ENCODE data around the gene LLGL1. TPM values are rescaled to one million over a fixed set of nuclear protein-coding genes. Genes with fewer than 3 reads are reported as not detected.
A peak's percentile ranks its signal among the peaks of the same experiment; 100 is the strongest.

LLGL1 gene
- 22.6 TPM for polyA plus RNA-seq (2012; ENCODE audit: insufficient read depth, insufficient read length)

DNA sequence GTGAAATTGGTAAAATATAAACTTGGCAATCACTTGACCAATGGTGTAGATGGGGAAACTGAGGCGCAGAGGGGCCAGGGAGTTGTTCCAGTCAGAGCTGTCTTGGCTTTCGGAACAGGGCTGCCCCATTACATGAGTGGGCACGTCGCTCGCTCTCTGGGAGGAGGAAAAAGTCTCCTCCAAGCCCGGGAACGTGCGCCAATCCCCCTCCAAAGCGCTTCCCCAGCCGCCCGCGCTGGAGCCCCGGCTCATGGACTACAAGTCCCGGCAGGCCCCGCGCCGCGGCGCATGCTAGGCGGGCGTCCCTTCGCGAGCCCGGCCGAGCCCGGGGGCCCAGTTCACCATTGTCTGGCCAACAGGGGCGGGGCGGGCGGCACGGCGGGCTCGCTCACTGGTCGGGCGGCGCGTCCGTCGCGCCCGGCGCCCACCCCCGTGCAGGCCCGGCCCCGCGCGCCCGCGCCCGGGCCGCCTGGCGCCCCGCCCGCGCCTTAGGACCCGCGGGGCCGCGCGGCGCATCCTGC, at the start of gene LLGL1:
TSS of gene LLGL1 (plus strand) at position 515 of the 521 bp plus-strand sequence. CDS start 48 bp downstream, outside the sequence.
- peak within 1 kb of the TSS; percentile 70 for H3K4me3 ChIP-seq (ENCODE audit: low read length)
- peak; percentile 90 for DNase-seq (ENCODE audit: low read depth, low spot score)

GRCh38 chr17:18176176-18176575, 49.3 kb upstream of the LLGL1 start:
- no peak overlapping the region for H3K4me3 ChIP-seq (ENCODE audit: low read length)
- DNase-seq (ENCODE audit: low read depth, low spot score): no peak

DNA sequence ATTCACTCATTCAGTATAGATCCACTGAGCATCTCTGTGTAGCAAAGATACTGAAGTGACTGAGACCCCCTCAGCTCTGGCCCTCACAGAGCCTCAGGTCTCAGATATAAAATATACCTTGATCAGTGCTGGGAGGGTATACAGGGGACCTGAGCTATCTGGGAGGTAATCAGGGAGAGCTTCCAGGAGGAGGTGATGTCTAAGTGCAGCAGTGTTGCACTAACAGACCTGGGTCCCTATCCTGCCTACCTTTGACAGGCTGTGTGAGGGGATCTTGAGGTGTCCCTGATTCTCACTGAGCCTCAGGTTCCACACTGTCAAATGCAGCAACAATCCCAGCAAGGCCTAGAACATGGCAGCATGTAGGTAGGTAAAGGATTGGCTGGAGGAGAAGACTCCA, 48.3 kb upstream of the LLGL1 start:
- DNase-seq (ENCODE audit: low read depth, low spot score): no peak
- no peak overlapping the region for H3K4me3 ChIP-seq (ENCODE audit: low read length)

DNA sequence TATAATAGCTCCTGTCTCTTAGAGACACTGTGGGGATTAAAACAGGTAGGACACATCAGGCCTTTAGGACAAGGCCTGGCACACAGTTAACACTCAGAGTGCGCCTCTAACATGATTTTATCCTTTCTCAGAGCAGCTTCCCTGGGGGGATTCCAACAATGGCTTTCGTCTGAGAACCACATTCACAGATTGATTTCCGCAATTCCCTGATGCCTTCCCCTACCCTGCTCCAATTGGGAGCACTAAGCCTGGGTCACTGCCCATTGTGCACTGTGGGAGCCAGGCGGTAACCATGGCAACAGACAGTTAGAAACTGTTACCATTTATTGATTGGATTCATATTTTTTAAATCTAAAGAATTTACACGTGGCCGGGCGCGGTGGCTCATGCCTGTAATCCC, 47.7 kb upstream of the LLGL1 start:
- no peak overlapping the region for H3K4me3 ChIP-seq (ENCODE audit: low read length)
- no peak for DNase-seq (ENCODE audit: low read depth, low spot score)

GRCh38 chr17:18179196-18179595, 46.2 kb upstream of the LLGL1 start:
- no peak for DNase-seq (ENCODE audit: low read depth, low spot score)
- H3K4me3 ChIP-seq (ENCODE audit: low read length): no peak overlapping the region

GRCh38 chr17:18179804-18180203, 45.6 kb upstream of the LLGL1 start:
- no peak overlapping the region for H3K4me3 ChIP-seq (ENCODE audit: low read length)
- no peak for DNase-seq (ENCODE audit: low read depth, low spot score)

DNA sequence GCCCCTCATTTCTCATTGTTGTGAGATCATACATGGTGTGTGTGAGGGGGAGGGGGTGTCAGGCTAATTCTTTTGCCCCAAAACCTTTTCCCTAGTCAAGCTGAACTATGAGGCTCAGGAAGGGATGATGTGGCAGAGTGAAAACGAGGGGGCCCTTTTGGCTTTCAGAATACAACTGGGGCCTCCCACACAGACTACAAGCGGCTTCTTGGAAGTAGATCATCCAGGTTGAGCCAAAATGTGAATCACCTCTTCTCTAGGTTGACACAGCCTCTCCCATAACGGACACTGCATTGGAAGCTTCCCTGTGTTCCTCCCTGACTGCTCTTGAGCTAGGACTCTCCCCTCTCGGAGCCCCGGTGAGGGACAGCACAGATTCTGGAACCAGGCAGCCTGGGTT, 44.1 kb upstream of the LLGL1 start:
- H3K4me3 ChIP-seq (ENCODE audit: low read length): no peak overlapping the region

GRCh38 chr17:18182110-18182977, 43.1 kb upstream of the LLGL1 start:
- peak overlapping the region; percentile 77 for H3K4me3 ChIP-seq (ENCODE audit: low read length)
- no peak for DNase-seq (ENCODE audit: low read depth, low spot score)

More for the DNA sequence above, 44.1 kb upstream of the LLGL1 start:
- DNase-seq (ENCODE audit: low read depth, low spot score): no peak

DNA sequence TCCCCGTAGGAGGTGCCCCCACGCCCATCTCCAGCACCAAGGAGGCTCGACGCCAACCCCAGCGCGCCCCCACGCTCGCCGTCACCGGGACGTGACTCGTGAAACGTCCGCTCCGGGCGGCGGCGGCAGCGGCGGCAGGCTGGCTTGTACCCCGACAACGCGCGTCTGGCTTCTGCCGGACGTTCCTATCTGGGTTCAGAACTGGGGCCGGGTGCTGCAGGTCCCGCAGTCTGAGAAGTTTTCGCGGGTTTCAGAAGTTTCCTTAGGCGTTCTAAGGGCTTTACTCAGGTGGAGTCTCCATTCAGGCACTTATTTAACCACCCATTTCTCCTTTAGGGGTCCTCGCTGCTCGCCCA, 42.5 kb upstream of the LLGL1 start:
- H3K4me3 ChIP-seq (ENCODE audit: low read length): peak overlapping the region; percentile 77
- no peak for DNase-seq (ENCODE audit: low read depth, low spot score)

DNA sequence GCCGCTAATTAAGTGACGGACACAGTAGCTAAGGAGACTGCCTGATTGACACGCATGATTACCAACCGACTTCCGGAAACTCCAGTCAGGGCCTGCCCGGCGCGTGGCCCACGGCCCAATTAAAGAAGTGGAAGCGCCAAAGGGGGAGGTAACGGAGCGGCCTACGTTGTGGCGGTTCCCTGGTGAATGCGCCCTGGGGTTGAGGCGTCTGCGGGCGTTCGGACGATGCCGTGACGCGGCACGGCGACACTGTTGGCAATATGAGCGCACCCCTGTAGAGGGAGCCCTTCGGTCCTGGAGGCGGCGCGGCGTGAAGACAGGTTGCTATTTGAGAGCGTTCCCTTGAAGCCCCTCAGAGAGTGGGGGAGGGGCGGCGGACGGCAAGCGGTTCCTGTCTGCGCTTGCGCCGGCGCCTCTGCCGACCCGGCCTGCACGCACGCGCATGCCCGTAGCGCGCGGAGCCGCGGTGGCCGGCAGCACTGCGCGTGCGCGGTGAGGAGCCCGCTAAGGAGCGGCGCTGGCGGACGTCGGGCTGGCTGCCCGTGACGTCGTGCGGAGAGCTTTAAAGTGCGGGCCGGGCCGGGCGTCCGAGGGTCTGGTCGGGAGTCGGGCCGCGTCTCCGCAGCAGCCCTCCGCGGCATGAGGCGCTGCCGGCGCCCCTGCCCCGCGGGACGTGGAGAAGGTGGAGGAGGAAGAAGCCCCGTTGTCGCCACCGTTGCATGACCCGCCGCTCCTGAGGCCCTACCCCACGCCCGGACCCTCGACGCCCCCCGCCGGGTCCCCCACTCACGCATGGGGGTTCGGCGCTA, 41.9 kb upstream of the LLGL1 start, which contains the start of gene ALKBH5:
TSS of gene ALKBH5 (plus strand) at position 495 of the 809 bp plus-strand sequence. CDS start 416 bp downstream, outside the sequence.
- H3K4me3 ChIP-seq (ENCODE audit: low read length): peak within 1 kb of the TSS; percentile 77
- peak; percentile 99 for DNase-seq (ENCODE audit: low read depth, low spot score)

GRCh38 chr17:18184143-18185031, 41.0 kb upstream of the LLGL1 start:
- peak overlapping the region; percentile 77 for H3K4me3 ChIP-seq (ENCODE audit: low read length)
- DNase-seq (ENCODE audit: low read depth, low spot score): peak; percentile 16

- no peak for DNase-seq (ENCODE audit: low read depth, low spot score)
- H3K4me3 ChIP-seq (ENCODE audit: low read length): peak overlapping the region; percentile 77
These were observed 40.0 kb upstream of the LLGL1 start for GRCh38 chr17:18185391-18185790.

GRCh38 chr17:18185832-18186626, 39.4 kb upstream of the LLGL1 start:
- H3K4me3 ChIP-seq (ENCODE audit: low read length): peak overlapping the region; percentile 77; the same call in 1 of the 2 replicates
- no peak for DNase-seq (ENCODE audit: low read depth, low spot score)

DNA sequence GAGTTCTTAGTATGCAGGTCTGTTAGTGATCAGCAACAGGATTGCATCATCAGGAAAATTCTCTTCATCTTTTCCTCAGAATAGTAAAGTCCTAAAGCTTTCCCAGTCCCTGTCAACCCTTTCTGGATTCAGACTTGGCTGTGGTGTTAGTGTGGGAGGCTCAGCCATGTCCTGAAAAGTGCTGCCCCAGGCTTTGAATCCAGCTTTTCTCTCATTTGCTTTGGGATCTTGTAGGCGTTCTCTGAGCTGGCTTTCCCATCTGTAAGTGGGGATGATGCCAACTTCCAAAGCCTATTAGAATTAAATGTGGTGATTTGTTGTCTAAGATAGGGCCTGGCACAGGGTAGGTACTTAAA, 38.8 kb upstream of the LLGL1 start:
- DNase-seq (ENCODE audit: low read depth, low spot score): no peak
- no peak overlapping the region for H3K4me3 ChIP-seq (ENCODE audit: low read length)

DNA sequence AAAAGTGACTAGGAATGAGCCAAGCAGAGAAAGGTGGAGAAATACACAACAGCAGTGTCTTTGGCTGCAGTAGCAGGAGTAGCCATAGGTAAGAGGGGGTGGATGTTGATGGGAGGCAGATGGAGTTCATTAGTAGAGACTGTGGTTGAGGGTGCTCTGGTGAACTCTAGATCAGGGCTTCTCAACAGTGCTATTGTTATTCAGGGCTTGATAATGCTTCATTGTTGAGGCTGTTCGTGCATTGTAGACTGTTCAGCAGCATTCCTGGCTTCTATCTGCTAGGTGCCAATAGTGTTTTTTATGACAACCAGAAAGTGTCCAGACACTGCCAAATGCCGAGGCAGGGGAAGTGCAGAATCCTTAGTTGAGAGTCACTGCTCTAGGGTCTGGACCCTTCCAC, 38.2 kb upstream of the LLGL1 start:
- H3K4me3 ChIP-seq (ENCODE audit: low read length): no peak overlapping the region

GRCh38 chr17:18187821-18188761, 37.3 kb upstream of the LLGL1 start:
- DNase-seq (ENCODE audit: low read depth, low spot score): no peak
- no peak overlapping the region for H3K4me3 ChIP-seq (ENCODE audit: low read length)

More for the DNA sequence above, 38.2 kb upstream of the LLGL1 start:
- no peak for DNase-seq (ENCODE audit: low read depth, low spot score)

GRCh38 chr17:18190628-18191235, 34.7 kb upstream of the LLGL1 start:
- no peak for DNase-seq (ENCODE audit: low read depth, low spot score)

More at GRCh38 chr17:18190628-18191235, 34.7 kb upstream of the LLGL1 start:
- no peak overlapping the region for H3K4me3 ChIP-seq (ENCODE audit: low read length)
